ENCODE results near the gene POU2F3.

GRCh38 chr11:120226714-120227113 is 13.2 kb upstream of the POU2F3 start:
- TF ChIP-seq POLR2A (IDR thresholded peaks at IDR 0.05; ENCODE audit: low read depth, low read length), result no peak
- TF ChIP-seq CTCF (conservative IDR thresholded peaks at IDR 0.05; ENCODE audit: low read depth, low read length), result no peak
- TF ChIP-seq RCOR1 (IDR thresholded peaks at IDR 0.05; ENCODE audit: insufficient replicate concordance, low read length), result no peak
- TF ChIP-seq BHLHE40 (IDR thresholded peaks at IDR 0.05; ENCODE audit: low read depth, low read length), result no peak
- no peak for TF ChIP-seq CEBPB (IDR thresholded peaks at IDR 0.05; ENCODE audit: low read depth, low read length)
- TF ChIP-seq MXI1 (IDR thresholded peaks at IDR 0.05; ENCODE audit: borderline replicate concordance, low read depth, low read length), result no peak
- no peak for TF ChIP-seq NFE2L2 (IDR thresholded peaks at IDR 0.05; ENCODE audit: low read depth, low read length)
- TF ChIP-seq USF2 (IDR thresholded peaks at IDR 0.05; ENCODE audit: low read depth, low read length), result no peak
- TF ChIP-seq ELK1 (IDR thresholded peaks at IDR 0.05; ENCODE audit: borderline replicate concordance, low read depth, low read length), result no peak
